Activated CD8-positive, alpha-beta memory T cell treated with anti-CD3 and anti-CD28 coated beads for 48 hours (primary cell): ENCODE measurements around the gene OPN1SW.

Source experiments
- DNase-seq, 3 experiments: peaks; one replicate each; pipeline ENCODE4 v3.0.0-alpha.2; 2020; ENCODE audit warnings: low read depth in 2 of 3, low spot score in 2 of 3

OPN1SW gene

DNA sequence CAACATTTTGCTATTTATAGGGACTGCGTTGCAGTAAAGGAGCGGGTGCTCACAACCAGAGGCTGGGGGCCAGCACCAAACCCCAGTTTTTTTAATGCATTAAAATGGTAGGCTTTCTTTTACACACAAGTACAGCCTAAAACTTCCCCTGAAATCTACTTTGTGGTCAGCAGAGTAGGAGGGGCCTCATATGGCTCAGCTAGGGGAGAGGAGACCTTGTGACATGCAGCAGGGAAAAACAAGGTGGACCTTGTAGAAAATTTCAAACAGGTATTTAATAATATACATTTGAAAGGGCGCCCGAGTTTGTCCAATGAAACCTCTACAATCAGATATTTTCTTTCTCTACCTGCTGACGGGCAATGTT, 17.6 kb upstream of the OPN1SW start:
- DNase-seq: no peak

GRCh38 chr7:128792471-128793180, 17.0 kb upstream of the OPN1SW start:
- no peak for DNase-seq

GRCh38 chr7:128791972-128792327, 16.4 kb upstream of the OPN1SW start:
- no peak for DNase-seq

DNA sequence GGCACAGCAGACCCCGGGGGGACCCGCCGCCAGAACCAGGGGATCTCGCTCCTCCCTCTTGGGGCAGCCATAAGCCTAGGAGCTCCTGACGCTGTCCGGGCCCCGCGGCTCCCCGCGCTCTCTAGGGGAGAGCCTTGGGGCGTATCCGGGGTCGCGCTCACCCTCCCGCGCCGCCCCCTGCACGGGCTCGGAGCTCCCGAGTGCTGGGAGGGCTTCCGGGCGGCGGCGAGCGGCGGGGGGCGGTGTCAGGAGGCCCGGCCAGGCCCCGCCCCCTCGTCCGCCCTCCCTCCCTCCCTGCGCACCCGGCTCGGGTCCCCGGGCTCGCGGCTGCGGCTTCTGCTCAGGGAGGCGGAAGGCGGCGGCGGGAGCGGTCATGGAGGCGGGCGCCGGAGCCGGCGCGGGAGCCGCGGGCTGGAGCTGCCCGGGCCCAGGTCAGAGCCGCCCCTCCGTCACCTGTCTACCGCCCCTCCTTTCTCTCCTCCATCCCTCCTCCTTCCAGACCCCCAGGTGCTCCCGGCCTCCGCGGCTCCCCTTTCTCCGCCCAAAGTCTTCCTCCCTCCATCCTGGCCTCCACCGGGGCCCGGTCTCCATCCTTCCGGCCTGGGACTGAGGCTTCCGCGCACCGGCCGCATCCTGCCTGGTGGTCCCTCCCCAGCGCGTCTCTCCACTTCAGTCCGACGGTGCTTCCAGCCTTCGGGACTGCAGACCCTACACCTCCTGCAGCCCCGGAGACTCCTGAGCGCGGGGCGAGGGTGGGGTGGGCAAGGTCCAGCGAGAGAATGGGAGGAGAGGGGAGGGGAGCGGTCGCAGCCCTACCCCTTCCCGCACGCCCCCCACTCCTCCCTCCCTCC, 15.8 kb upstream of the OPN1SW start, which contains the start of gene CCDC136:
TSS of gene CCDC136 (plus strand) at position 848 of the 851 bp plus-strand sequence. CDS start 444 bp downstream, outside the sequence.
- peak; percentile 42 to 49 (median 46) for DNase-seq

- DNase-seq: no peak
Measured at GRCh38 chr7:128790315-128791041, 14.9 kb upstream of the OPN1SW start.

DNA sequence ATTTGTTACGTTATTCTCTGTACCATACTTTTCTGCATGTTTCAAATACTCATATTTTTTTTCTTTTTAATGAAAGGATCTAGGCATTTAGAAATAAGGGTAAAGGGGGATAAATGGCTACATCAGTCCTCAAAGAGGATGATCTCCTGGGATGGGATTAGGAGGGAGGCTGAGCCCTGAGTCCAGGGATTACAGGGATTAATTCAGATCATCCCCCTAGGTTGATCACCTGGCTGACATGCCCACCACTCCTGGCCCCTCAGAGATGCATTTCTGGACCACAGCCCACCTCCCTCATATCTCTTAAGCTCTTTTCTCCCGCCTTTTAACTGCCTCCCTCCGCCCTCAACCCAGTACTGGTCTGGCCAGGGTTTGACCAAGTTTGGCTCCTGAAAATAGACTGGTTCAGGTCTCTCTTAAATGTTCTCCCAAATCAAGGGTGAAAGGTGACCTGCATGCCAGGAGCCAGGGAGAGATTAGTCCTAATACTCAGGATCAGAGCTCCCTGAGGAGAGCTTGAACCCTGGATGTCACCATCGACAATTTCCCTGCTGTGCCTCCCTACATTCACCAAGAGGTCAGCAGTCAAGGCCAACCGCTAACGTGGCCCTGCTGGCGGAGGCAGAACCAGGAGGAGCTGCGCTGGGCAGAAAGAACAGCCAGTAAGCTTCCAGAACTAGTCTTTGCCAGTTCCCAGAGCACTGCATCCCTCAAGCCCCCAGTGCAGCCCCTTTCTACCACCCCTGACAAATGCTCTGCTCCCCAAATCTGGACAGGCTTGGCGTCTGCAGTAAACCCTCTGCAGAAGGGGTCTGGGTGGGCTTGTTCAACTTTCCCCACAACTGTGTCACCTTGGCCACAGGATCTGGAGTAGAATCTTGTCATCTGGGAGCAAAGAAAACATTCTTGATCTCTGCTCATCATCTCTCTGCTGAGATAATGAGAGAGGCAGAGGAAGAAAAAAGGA, 13.1 kb upstream of the OPN1SW start:
- no peak for DNase-seq

- DNase-seq: no peak
Measured at GRCh38 chr7:128785738-128786137, 10.1 kb upstream of the OPN1SW start.

GRCh38 chr7:128783143-128783861, 7.7 kb upstream of the OPN1SW start:
- no peak for DNase-seq

DNA sequence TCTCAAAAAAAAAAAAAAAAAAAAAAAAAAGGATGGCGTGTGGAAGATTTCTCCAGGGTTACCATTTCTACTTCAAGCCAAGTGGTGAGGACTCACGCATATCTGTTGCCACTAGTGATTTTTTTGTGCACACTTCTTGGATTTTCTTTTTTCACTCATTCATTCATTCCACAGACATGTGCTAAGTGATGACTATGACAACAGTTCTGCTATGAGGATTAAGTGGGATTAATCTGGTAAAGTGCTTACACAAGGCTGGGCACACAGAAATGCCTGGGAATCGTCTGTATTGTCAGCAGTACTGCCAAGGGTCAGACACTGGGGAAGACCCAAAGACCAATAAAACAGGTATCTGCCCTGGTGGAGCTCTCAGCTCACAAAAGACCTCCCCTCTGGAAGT, 6.3 kb upstream of the OPN1SW start:
- no peak for DNase-seq

GRCh38 chr7:128781126-128781525, 5.5 kb upstream of the OPN1SW start:
- no peak for DNase-seq

- DNase-seq: no peak
Measured at GRCh38 chr7:128778946-128779345, 3.4 kb upstream of the OPN1SW start.

- no peak for DNase-seq
Measured at GRCh38 chr7:128777156-128778123, 1.8 kb upstream of the OPN1SW start.

DNA sequence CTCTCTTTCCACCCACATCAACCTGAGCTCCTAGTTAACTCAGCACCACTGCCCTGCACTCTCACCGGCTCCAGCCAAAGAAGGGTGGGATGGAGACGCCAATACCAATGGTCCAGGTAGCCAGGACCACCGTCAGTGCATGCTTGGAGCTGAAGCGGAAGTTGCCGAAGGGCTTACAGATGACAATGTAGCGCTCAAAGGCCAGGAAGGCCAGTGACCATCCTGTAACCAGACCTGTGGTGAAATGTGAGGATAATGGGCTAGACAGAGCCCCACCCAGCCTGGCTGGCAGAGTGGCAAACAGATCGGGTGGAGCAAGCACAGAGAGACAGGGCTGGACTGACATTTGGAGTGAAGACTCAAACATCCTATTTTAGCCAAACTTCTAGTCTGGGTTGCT, 673 bp downstream of the OPN1SW start:
- DNase-seq: no peak

GRCh38 chr7:128774029-128774689, 1.4 kb downstream of the OPN1SW start:
- no peak for DNase-seq

- DNase-seq: no peak
Measured at GRCh38 chr7:128773604-128774003, 2.0 kb downstream of the OPN1SW start.

GRCh38 chr7:128770233-128770632, 5.4 kb downstream of the OPN1SW start:
- no peak for DNase-seq

GRCh38 chr7:128767475-128768110, 8.0 kb downstream of the OPN1SW start:
- DNase-seq: no peak

DNA sequence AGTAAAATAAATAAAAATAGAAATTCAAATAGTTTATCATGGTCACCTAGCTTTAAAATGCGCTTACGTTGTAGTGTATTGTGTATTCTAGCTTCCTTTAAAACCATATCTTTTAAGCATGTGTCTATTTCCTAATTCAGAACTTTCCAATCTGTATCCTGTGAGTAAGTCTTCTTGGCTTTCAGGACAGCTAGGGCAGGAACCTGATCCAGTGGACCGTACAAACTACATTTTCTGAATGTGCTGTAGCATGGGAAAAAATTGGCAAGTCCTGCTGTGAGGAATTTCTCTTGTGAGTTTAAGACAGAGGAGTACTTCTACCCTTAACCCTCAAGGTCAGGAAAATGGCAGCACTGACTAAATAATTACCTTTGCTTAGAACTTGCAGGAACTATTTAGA, 12.1 kb downstream of the OPN1SW start:
- no peak for DNase-seq
